Rectal smooth muscle tissue (tissue), 1 donor: ENCODE data around the gene GLI3.

Experiments used
- H3K27ac ChIP-seq: one replicate; pipeline ENCODE4 v1.7.0; 2013; ENCODE audit warnings: low read depth, low read length, inconsistent platforms
- H3K27me3 ChIP-seq: one replicate; pipeline ENCODE4 v1.7.0; 2013; ENCODE audit warnings: low read length; ENCODE audit not compliant: control insufficient read depth, insufficient read depth
- H3K36me3 ChIP-seq: one replicate; pipeline ENCODE4 v1.7.0; 2013; ENCODE audit warnings: low read length; ENCODE audit not compliant: control insufficient read depth, insufficient read depth
- H3K4me1 ChIP-seq: one replicate; pipeline ENCODE4 v1.7.0; 2013; ENCODE audit warnings: low read length; ENCODE audit not compliant: control insufficient read depth, insufficient read depth
- H3K4me3 ChIP-seq: one replicate; pipeline ENCODE4 v1.7.0; 2013; ENCODE audit warnings: low read length
- H3K9ac ChIP-seq: one replicate; pipeline ENCODE4 v1.7.0; 2013; ENCODE audit warnings: low read length

The GLI3 gene

DNA sequence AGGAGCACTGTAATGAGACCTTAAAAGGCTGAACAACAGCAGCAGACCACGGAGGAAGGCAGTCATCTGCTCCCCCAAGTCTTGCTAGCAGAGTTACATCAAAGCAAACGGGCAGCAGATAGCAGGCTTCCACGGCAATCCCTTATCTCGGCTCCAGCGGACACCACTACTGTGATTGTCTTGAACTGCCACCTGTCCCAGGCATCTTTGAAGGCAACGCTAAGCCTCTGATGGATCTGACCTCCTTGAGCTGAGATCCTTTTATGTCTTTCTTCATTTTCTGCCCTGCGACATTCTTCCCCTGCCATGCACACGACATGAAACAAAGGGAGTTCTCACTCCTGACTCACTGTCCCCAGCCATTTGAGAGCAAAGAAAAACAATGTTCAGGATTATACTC, 111.7 kb downstream of the GLI3 start:
- H3K36me3 ChIP-seq: no peaks in the 10 kb centered on the region
- H3K4me1 ChIP-seq: no peaks in the 10 kb centered on the region
- H3K9ac ChIP-seq: no peak overlapping the region
- no peak overlapping the region for H3K27ac ChIP-seq
- H3K4me3 ChIP-seq: no peak overlapping the region
- no peaks in the 10 kb centered on the region for H3K27me3 ChIP-seq

DNA sequence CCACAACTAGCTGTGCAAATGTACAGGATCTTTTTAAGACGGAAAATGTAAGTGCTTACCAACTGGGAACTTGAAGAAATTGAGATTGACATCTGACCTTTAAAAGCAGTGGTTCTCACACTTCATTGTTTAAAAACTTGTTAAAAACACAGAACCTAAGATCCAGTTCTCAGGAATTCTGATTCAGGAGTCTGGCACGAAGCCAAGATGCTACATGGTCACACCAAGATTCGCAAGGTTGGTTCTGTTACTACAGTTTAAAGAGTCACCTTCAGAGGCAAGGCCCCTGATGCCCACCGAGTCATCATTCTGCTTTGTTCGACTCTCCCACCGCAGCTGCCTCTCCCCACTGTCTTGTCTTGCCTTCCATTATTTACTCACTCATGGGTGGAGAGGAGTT, 113.3 kb downstream of the GLI3 start:
- Histone ChIP-seq H3K4me1 (no peaks in the 10 kb centered on the region), H3K4me3 (no peak overlapping the region), H3K27me3 (no peaks in the 10 kb centered on the region)

DNA sequence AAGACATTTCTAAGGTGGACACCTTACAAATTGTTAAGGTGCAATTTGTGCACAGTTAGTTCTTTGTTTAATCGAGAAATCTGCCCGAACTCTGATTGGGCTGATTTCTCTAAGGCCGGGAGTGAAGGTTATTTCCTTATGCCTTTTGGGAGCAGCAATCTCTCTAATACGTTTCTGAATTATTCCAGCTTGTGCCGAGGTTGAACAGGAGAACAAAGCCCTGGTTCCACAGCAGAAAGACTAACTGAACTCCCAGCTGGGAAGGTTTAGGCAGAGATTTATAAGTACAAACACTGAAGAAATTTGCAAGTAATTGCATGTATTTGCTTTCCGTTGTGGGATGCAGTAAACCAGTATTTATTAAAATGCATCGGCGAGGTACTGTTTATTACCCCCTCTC, 116.8 kb downstream of the GLI3 start:
- no peaks in the 10 kb centered on the region for H3K4me1 ChIP-seq
- H3K27me3 ChIP-seq: no peaks in the 10 kb centered on the region
- no peak overlapping the region for H3K9ac ChIP-seq
- H3K4me3 ChIP-seq: no peak overlapping the region
- no peak overlapping the region for H3K27ac ChIP-seq
- H3K36me3 ChIP-seq: no peaks in the 10 kb centered on the region

More for the DNA sequence above, 113.3 kb downstream of the GLI3 start:
- Histone ChIP-seq H3K27ac (no peak overlapping the region), H3K9ac (no peak overlapping the region), H3K36me3 (no peaks in the 10 kb centered on the region)

DNA sequence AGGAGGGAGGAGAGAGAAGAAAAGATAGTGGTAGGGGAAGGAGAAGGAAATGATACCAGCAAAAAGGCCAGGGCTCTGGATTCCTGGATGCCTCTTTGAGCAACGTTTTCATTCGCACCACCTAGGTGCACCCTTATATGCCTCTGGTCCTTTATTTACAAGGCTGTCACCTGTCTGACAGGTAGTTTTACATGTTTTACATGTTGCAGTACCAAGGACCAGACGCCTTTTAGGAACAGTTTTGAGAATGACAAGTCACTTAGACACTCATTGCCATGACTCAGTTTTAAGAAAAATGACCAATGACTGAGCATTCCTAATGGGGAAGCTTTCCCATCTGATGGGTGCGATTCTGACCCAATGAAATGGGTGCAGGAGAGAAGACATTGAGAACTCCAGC, 119.8 kb downstream of the GLI3 start:
- H3K4me1 ChIP-seq: peaks cover under 1% of the 10 kb centered on the region
- H3K27me3 ChIP-seq: no peaks in the 10 kb centered on the region
- no peaks in the 10 kb centered on the region for H3K36me3 ChIP-seq
- H3K27ac ChIP-seq: no peak overlapping the region
- H3K9ac ChIP-seq: no peak overlapping the region
- H3K4me3 ChIP-seq: no peak overlapping the region

DNA sequence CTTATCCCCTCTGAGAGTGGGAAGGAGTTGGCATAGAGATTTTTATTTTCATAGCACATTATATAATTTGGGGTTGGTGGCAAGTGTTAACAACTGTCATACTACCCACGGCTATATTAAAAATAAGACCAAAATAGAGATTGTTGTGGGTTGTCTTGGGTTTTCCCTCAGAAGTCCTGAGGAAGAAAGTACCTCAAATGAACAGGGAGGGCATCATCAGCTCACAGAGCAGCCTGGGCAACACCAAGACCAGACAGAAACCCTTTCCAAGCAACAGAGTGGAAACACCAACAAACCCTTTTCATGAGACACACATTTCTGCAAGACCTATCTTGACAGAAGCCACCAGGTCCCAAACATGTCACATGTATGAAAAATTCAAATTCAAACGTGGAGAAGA, 121.2 kb downstream of the GLI3 start:
- Histone ChIP-seq H3K4me3 (no peak overlapping the region), H3K4me1 (peaks cover 6% of the 10 kb centered on the region), H3K27me3 (no peaks in the 10 kb centered on the region), H3K36me3 (no peaks in the 10 kb centered on the region), H3K9ac (no peak overlapping the region), H3K27ac (no peak overlapping the region)

DNA sequence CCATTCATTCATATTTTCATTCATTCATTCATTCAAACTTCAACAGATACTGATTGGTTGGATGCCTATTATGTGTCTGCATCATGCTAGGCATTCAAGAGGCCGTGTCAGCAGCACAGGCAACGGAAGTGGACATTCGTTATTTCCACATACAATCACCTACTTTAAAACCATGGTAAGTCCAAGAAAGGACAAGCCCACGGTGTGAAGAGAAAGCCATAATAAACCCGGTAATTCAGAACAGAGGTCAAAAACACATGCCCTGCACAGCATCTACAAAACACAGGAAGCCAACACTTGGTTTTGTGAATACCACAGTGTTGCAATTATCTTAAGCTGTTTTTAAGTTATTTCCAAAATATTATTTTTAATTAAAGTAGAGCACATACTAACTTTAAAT, 126.7 kb downstream of the GLI3 start:
- no peaks in the 10 kb centered on the region for H3K27me3 ChIP-seq
- H3K9ac ChIP-seq: no peak overlapping the region
- no peaks in the 10 kb centered on the region for H3K36me3 ChIP-seq
- no peak overlapping the region for H3K27ac ChIP-seq
- H3K4me1 ChIP-seq: peaks cover 38% of the 10 kb centered on the region
- no peak overlapping the region for H3K4me3 ChIP-seq

DNA sequence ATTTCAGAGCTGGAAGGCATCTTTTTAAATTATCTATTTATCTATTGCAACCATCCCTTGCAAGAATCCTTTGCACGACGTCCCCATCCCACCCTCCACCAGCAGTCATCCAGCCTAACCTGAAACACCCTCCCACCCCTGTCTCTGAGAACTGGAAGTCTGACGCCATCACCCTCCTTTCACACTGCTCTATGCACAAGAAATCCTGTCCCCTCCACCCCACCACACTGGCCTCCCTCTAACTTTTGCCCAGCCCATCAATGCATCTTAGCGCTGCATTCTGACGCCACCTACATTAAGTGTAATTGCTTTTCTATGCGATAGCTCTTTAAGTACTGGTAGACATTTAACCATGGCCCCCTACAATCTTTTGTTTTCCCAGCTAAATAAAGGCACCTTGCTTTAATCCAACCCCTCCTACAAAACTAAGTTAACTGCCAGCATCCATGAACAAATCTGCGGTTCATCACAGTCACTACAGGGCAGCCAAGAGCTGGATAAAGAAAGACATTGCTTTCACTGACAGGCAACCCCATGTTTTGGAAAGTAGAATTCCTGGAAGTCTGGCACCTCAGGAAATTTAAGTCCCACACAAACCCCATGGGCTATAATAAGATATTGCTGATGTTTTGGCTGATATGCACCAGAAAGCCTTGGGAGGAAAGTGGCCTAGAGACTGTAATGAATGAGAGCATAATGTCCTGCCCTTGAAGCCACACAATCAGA, 128.0 kb downstream of the GLI3 start:
- no peaks in the 10 kb centered on the region for H3K36me3 ChIP-seq
- no peak overlapping the region for H3K4me3 ChIP-seq
- H3K4me1 ChIP-seq: peaks cover 40% of the 10 kb centered on the region
- no peaks in the 10 kb centered on the region for H3K27me3 ChIP-seq
- H3K27ac ChIP-seq: peak overlapping the region; percentile 0
- no peak overlapping the region for H3K9ac ChIP-seq

DNA sequence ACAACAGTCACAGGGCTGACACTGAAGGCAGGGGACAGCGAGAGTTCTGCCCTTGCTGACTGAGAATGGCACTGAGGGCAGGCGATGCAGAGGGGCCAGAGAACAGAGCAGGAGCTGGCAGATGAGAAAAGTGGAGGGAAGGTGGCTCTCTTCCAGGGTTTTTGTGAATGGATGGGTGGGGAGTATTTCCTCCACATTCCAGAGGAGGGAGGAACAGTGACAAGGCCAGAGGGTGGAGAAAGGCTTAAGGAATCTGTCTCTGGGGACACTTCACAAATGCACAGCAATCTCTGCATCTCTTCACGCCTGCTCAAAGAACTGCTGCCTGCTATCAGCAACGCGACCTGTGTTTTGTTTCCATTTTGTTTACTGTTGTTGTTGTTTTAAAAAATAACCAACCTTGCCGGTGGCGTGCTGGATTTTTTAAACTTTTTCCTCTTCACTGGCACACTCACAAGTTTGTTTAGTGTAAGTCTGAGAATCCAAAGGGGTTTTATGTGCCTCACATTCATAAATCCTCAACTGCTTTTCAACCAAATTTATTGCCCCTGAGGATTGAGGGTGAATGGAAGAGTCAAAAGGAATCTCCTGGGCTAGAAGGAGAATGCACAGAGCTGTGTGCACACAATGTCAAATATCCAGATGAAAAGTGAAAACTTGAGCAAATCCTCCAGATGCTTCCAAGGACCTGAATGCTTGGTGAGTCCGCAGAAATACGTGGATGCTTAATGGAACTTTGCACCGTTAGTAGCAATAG, 129.3 kb downstream of the GLI3 start:
- Histone ChIP-seq H3K27me3 (no peaks in the 10 kb centered on the region), H3K4me3 (no peak overlapping the region), H3K9ac (no peak overlapping the region), H3K4me1 (peaks cover 40% of the 10 kb centered on the region), H3K36me3 (no peaks in the 10 kb centered on the region), H3K27ac (no peak overlapping the region)

DNA sequence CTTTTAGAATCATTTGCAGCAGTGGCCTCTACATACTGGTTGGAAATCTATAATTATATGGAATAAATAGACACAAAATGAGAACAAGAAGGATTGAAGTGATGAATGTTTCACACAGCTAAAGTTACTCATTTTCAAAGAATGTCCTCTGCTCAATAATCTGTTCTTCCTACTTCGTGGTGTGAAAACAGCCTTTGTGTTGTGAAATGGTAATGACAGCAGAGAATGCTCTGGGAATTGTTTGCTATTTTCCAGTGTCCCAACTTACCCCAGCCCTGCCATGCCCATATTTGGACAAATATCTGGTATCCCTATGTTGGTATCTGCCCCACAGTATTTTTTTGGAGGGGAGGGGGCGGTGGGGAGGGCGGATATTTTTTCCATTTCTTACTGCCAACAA, 130.4 kb downstream of the GLI3 start:
- Histone ChIP-seq H3K4me3 (no peak overlapping the region), H3K9ac (no peak overlapping the region), H3K27me3 (no peaks in the 10 kb centered on the region), H3K4me1 (peaks cover 33% of the 10 kb centered on the region), H3K36me3 (no peaks in the 10 kb centered on the region), H3K27ac (no peak overlapping the region)

DNA sequence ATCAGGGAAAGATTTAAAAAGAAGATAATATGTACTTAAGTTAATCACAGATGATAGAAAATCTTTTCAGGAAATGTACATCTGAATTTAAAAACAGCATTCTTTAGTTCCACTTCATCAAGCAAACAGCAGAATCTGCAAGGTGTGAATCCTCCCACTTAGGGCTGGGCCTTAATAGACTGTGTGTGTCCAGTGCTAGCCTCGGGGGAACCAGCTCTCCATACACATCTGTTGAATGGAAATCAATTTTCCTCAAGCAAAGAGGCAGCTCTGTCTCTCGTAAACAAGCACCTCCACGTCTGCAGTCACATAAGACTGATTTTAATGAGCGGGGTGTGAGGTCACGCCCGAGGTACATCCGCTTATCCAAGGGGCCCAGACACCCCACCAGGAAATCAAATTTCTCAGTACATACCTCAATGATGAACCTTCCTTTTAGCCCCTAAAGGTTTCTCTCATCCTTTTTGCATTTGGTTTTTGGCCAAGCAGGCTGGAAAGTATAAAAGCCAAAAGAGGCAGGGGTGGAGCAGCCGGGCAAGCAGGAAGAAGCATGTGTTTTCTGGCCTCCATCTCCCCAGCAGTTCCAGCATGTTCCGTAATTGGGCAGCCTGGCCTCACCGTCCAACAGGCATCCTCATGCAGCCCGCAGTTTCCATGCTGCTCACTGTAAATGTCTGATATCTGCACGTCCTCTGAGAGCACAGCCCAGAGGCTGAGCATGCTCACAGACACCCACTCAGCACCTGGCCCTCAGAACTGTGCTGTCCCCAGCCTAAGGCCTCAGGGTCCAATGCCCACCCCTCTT, 131.3 kb downstream of the GLI3 start:
- Histone ChIP-seq H3K27me3 (no peaks in the 10 kb centered on the region), H3K27ac (peak overlapping the region; percentile 4), H3K36me3 (no peaks in the 10 kb centered on the region), H3K4me1 (peaks cover 33% of the 10 kb centered on the region), H3K4me3 (no peak overlapping the region), H3K9ac (no peak overlapping the region)

DNA sequence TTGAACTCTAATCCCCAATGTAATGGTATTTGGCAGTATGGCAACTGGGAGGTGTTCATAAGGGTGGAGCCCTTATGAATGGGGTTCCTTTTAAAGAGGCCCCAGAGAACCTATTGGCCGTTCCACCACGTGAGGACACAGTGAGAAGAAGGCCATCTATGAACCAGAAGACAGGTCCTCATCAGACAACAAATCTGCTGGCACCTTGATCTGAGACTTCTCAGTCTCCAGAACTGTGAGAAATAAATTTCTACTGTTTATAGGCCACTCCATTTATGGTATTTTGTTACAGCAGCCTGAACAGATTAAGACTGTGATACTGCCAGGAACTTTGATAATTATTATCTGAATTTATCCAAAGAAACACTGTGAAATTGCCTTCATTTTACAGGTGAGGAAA, 132.3 kb downstream of the GLI3 start:
- H3K4me1 ChIP-seq: peaks cover 31% of the 10 kb centered on the region
- no peak overlapping the region for H3K4me3 ChIP-seq
- H3K27ac ChIP-seq: no peak overlapping the region

DNA sequence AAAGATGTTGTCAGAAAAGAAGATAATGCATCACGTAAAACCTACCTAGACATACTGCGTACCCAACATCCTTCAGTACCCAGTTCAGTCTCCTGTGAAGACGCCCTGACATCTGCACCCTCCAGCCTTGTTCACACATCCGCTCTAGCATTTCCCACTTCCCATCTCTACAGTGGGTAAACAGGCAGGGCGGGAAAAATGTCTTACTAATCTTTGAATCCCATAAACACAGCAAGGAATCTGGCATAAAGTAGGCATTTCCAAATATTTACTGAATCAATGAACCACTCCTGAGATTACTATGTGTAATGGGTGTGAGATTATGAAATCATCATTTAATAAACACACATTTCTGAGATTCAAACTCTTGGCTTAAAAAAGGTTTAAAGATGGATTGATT, 132.8 kb downstream of the GLI3 start:
- Histone ChIP-seq H3K27ac (no peak overlapping the region), H3K9ac (no peak overlapping the region), H3K27me3 (no peaks in the 10 kb centered on the region), H3K4me1 (peaks cover 27% of the 10 kb centered on the region), H3K36me3 (no peaks in the 10 kb centered on the region), H3K4me3 (no peak overlapping the region)

More for the DNA sequence above, 132.3 kb downstream of the GLI3 start:
- H3K9ac ChIP-seq: no peak overlapping the region
- no peaks in the 10 kb centered on the region for H3K27me3 ChIP-seq
- no peaks in the 10 kb centered on the region for H3K36me3 ChIP-seq
